Ishikawa (cell line): ENCODE data around the gene DNAJB7.

Source experiments
- CEBPB ChIP-seq: IDR thresholded peaks from 2 replicates; pipeline ENCODE4 v1.6.1; 2012
- CREB1 ChIP-seq: IDR thresholded peaks from 2 replicates; pipeline ENCODE4 v1.6.1; 2012; ENCODE audit warnings: low read depth
- EGR1 ChIP-seq: IDR thresholded peaks from 2 replicates; pipeline ENCODE4 v1.6.1; 2012
- EP300 ChIP-seq: IDR thresholded peaks from 2 replicates; pipeline ENCODE4 v1.6.1; 2012; ENCODE audit warnings: borderline replicate concordance
- FOXM1 ChIP-seq: IDR thresholded peaks from 2 replicates; pipeline ENCODE4 v1.6.1; 2012; ENCODE audit warnings: low read depth, borderline replicate concordance
- MAX ChIP-seq: IDR thresholded peaks from 2 replicates; pipeline ENCODE4 v1.6.1; 2012
- NFIC ChIP-seq: IDR thresholded peaks from 2 replicates; pipeline ENCODE4 v1.6.1; 2012
- RAD21 ChIP-seq: IDR thresholded peaks from 2 replicates; pipeline ENCODE4 v1.6.1; 2012; ENCODE audit warnings: low read depth
- REST ChIP-seq: IDR thresholded peaks from 2 replicates; pipeline ENCODE4 v1.6.1; 2012; ENCODE audit warnings: low read depth, mild to moderate bottlenecking
- TAF1 ChIP-seq: IDR thresholded peaks from 2 replicates; pipeline ENCODE4 v1.6.1; 2012; ENCODE audit warnings: low read depth, mild to moderate bottlenecking
- YY1 ChIP-seq: IDR thresholded peaks from 2 replicates; pipeline ENCODE4 v1.6.1; 2012; ENCODE audit warnings: low read depth
- ZBTB7A ChIP-seq: IDR thresholded peaks from 2 replicates; pipeline ENCODE4 v1.6.1; 2012; ENCODE audit warnings: low read depth

GRCh38 chr22:40904101-40904500, 42.2 kb upstream of the DNAJB7 start:
- TF ChIP-seq RAD21 = no peak
- TF ChIP-seq ZBTB7A = no peak
- TF ChIP-seq REST = no peak
- no peak for TF ChIP-seq EP300
- TF ChIP-seq EGR1 = no peak
- TF ChIP-seq TAF1 = no peak
- no peak for TF ChIP-seq MAX
- no peak for TF ChIP-seq FOXM1
- TF ChIP-seq YY1 = no peak
- no peak for TF ChIP-seq NFIC
- no peak for TF ChIP-seq CEBPB
- TF ChIP-seq CREB1 = no peak
